Neural progenitor cell (in vitro differentiated cells): ENCODE data around the gene SUPT3H. TPM values are rescaled to one million over a fixed set of nuclear protein-coding genes. Genes with fewer than 3 reads are reported as not detected.

Experiments used
- DNase-seq: peaks from one replicate; pipeline ENCODE4 v3.0.0-alpha.2; 2016; ENCODE audit warnings: low spot score
- H2AFZ ChIP-seq: fragments of 200-600 bp; sonication (generic); replicated peaks from 2 replicates; pipeline ENCODE4 v1.6.1; 2016; ENCODE audit warnings: antibody characterized with exemption
- H3F3A ChIP-seq: fragments of 200-600 bp; sonication (generic); 2 replicates; pipeline ENCODE4 v1.6.1; 2016; ENCODE audit warnings: antibody characterized with exemption, low read depth
- H3K27ac ChIP-seq: fragments of 200-600 bp; sonication (generic); 2 replicates; pipeline ENCODE4 v1.5.1; 2016; ENCODE audit warnings: mild to moderate bottlenecking
- H3K27me3 ChIP-seq: fragments of 200-600 bp; sonication (generic); 2 replicates; pipeline ENCODE4 v1.6.1; 2016; ENCODE audit warnings: mild to moderate bottlenecking, moderate library complexity
- H3K36me3 ChIP-seq: fragments of 200-600 bp; sonication (generic); 2 replicates; pipeline ENCODE4 v1.5.1; 2016
- H3K4me1 ChIP-seq: fragments of 200-600 bp; sonication (generic); 2 replicates; pipeline ENCODE4 v1.6.1; 2016; ENCODE audit warnings: mixed run types
- H3K4me2 ChIP-seq: fragments of 200-600 bp; sonication (generic); 2 replicates; pipeline ENCODE4 v1.6.1; 2016
- H3K4me3 ChIP-seq: fragments of 200-600 bp; sonication (generic); 2 replicates; pipeline ENCODE4 v1.5.1; 2016
- H3K79me2 ChIP-seq: fragments of 200-600 bp; sonication (generic); 2 replicates; pipeline ENCODE4 v1.6.1; 2016; ENCODE audit warnings: low read depth
- H3K9ac ChIP-seq: fragments of 200-600 bp; sonication (generic); 2 replicates; pipeline ENCODE4 v1.6.1; 2016
- H3K9me3 ChIP-seq: fragments of 200-600 bp; sonication (generic); 2 replicates; pipeline ENCODE4 v1.5.1; 2016; ENCODE audit warnings: low read depth
- H4K20me1 ChIP-seq: fragments of 200-600 bp; sonication (generic); 2 replicates; pipeline ENCODE4 v1.6.1; 2016; ENCODE audit warnings: low read depth
- H3K27ac Mint-ChIP-seq: 3 replicates; pipeline ENCODE4 v1.8.0; 2021; ENCODE audit warnings: mixed read lengths
- H3K27me3 Mint-ChIP-seq: 2 replicates; pipeline ENCODE4 v1.8.0; 2022; ENCODE audit warnings: low read depth, mild to moderate bottlenecking, inconsistent platforms, moderate library complexity, mixed read lengths; ENCODE audit not compliant: insufficient read depth
- H3K36me3 Mint-ChIP-seq: 3 replicates; pipeline ENCODE4 v1.8.0; 2021; ENCODE audit warnings: mixed read lengths
- H3K4me1 Mint-ChIP-seq: 3 replicates; pipeline ENCODE4 v1.8.0; 2021; ENCODE audit warnings: mixed read lengths
- H3K4me3 Mint-ChIP-seq: 3 replicates; pipeline ENCODE4 v1.8.0; 2021; ENCODE audit warnings: mild to moderate bottlenecking, moderate library complexity, mixed read lengths
- H3K9me3 Mint-ChIP-seq: 3 replicates; pipeline ENCODE4 v1.8.0; 2020; ENCODE audit warnings: mixed read lengths
- CTCF ChIP-seq: fragments of 200-600 bp; sonication (generic); IDR thresholded peaks from 2 replicates; pipeline ENCODE4 v1.5.1; 2017; ENCODE audit warnings: antibody characterized with exemption, mild to moderate bottlenecking
- EZH2 ChIP-seq: fragments of 200-600 bp; sonication (generic); IDR thresholded peaks from 2 replicates; pipeline ENCODE4 v1.6.1; 2017; ENCODE audit warnings: antibody characterized with exemption, mild to moderate bottlenecking, moderate library complexity
- EZH2phosphoT487 ChIP-seq: fragments of 200-600 bp; sonication (generic); IDR thresholded peaks from 2 replicates; pipeline ENCODE4 v1.6.1; 2017; ENCODE audit warnings: antibody characterized with exemption
- total RNA-seq: library from RNA; depleted of rRNA; stranded (reverse); fragments of >200 nt; gene quantifications from 2 replicates; pipeline ENCODE4 v1.2.3, GENCODE V29; 2015; ENCODE audit warnings: low replicate concordance

The SUPT3H gene
- total RNA-seq, 1 donor from 2014 or later, result 16.3 TPM

- no peaks in the 10 kb centered on the region for H3K79me2 ChIP-seq
- Mint-ChIP-seq H3K4me1 (peaks cover 25% of the 10 kb centered on the region), H3K9me3 (no peaks in the 10 kb centered on the region), H3K4me3 (peak overlapping the region; percentile 93), H3K27ac (no peak overlapping the region), H3K36me3 (no peaks in the 10 kb centered on the region), H3K27me3 (peaks cover 54% of the 10 kb centered on the region)
- peak overlapping the region; percentile 94 for H3K4me2 ChIP-seq
- peaks cover 100% of the 10 kb centered on the region for H3K27me3 ChIP-seq
- H3K9me3 ChIP-seq, result no peaks in the 10 kb centered on the region
- peak; percentile 48 for TF ChIP-seq EZH2
- TF ChIP-seq EZH2phosphoT487, result peak; percentile 10
- peak; percentile 11 for TF ChIP-seq CTCF
- peaks cover 5% of the 10 kb centered on the region for H3F3A ChIP-seq
- peak; percentile 80 for DNase-seq
- H3K27ac ChIP-seq, result no peak overlapping the region
- no peak overlapping the region for H3K9ac ChIP-seq
- H2AFZ ChIP-seq, result peak overlapping the region; percentile 93
- peaks cover 9% of the 10 kb centered on the region for H4K20me1 ChIP-seq
- peaks cover 17% of the 10 kb centered on the region for H3K4me1 ChIP-seq
- peak overlapping the region; percentile 63 for H3K4me3 ChIP-seq
- no peaks in the 10 kb centered on the region for H3K36me3 ChIP-seq
Measured at GRCh38 chr6:45421709-45422502, 44.2 kb upstream of the SUPT3H start.

GRCh38 chr6:45420909-45421708 is 43.4 kb upstream of the SUPT3H start:
- peaks cover 54% of the 10 kb centered on the region for H3K27me3 Mint-ChIP-seq
- Histone ChIP-seq H3K9me3 (no peaks in the 10 kb centered on the region), H3K4me2 (peak overlapping the region; percentile 94), H3K79me2 (no peaks in the 10 kb centered on the region), H3K36me3 (no peaks in the 10 kb centered on the region), H3K27me3 (peaks cover 100% of the 10 kb centered on the region), H3K27ac (no peak overlapping the region), H2AFZ (peak overlapping the region; percentile 93), H3K9ac (no peak overlapping the region), H3K4me1 (peaks cover 17% of the 10 kb centered on the region), H3K4me3 (peak overlapping the region; percentile 63), H3F3A (peaks cover 5% of the 10 kb centered on the region), H4K20me1 (peaks cover 9% of the 10 kb centered on the region)
- TF ChIP-seq EZH2, result peak; percentile 3
- TF ChIP-seq EZH2phosphoT487, result no peak
- H3K36me3 Mint-ChIP-seq, result no peaks in the 10 kb centered on the region
- no peaks in the 10 kb centered on the region for H3K9me3 Mint-ChIP-seq
- no peak for DNase-seq
- H3K4me3 Mint-ChIP-seq, result peak overlapping the region; percentile 93
- peaks cover 25% of the 10 kb centered on the region for H3K4me1 Mint-ChIP-seq
- H3K27ac Mint-ChIP-seq, result no peak overlapping the region

GRCh38 chr6:45420083-45420908 is 42.6 kb upstream of the SUPT3H start:
- peaks cover 51% of the 10 kb centered on the region for H3K27me3 Mint-ChIP-seq
- no peaks in the 10 kb centered on the region for H3K9me3 Mint-ChIP-seq
- H2AFZ ChIP-seq, result no peak overlapping the region
- H3K4me1 ChIP-seq, result peaks cover 17% of the 10 kb centered on the region
- no peak overlapping the region for H3K9ac ChIP-seq
- peak overlapping the region; percentile 81 for H3K4me3 Mint-ChIP-seq
- H3K27me3 ChIP-seq, result peaks cover 100% of the 10 kb centered on the region
- no peak overlapping the region for H3K27ac Mint-ChIP-seq
- no peaks in the 10 kb centered on the region for H3K36me3 Mint-ChIP-seq
- H3K9me3 ChIP-seq, result no peaks in the 10 kb centered on the region
- DNase-seq, result peak; percentile 69
- H3K4me2 ChIP-seq, result peak overlapping the region; percentile 94
- H3K79me2 ChIP-seq, result no peaks in the 10 kb centered on the region
- no peak overlapping the region for H3K27ac ChIP-seq
- H3K4me3 ChIP-seq, result peak overlapping the region; percentile 63
- no peaks in the 10 kb centered on the region for H3K36me3 ChIP-seq
- TF ChIP-seq EZH2phosphoT487 (peak; percentile 68), EZH2 (peak; percentile 78), CTCF (no peak)
- peaks cover 25% of the 10 kb centered on the region for H3K4me1 Mint-ChIP-seq
- H3F3A ChIP-seq, result peaks cover 5% of the 10 kb centered on the region
- peaks cover 9% of the 10 kb centered on the region for H4K20me1 ChIP-seq
